Activated T-helper 1 cell treated with Interleukin-2 at 50 U/mL for 16 hours (primary cell): Measurements from ENCODE around the gene EXPH5.

ENCODE experiments used
- DNase-seq: peaks from one replicate; pipeline ENCODE4 v3.0.0-alpha.2; 2020; ENCODE audit warnings: low read depth

EXPH5 gene

DNA sequence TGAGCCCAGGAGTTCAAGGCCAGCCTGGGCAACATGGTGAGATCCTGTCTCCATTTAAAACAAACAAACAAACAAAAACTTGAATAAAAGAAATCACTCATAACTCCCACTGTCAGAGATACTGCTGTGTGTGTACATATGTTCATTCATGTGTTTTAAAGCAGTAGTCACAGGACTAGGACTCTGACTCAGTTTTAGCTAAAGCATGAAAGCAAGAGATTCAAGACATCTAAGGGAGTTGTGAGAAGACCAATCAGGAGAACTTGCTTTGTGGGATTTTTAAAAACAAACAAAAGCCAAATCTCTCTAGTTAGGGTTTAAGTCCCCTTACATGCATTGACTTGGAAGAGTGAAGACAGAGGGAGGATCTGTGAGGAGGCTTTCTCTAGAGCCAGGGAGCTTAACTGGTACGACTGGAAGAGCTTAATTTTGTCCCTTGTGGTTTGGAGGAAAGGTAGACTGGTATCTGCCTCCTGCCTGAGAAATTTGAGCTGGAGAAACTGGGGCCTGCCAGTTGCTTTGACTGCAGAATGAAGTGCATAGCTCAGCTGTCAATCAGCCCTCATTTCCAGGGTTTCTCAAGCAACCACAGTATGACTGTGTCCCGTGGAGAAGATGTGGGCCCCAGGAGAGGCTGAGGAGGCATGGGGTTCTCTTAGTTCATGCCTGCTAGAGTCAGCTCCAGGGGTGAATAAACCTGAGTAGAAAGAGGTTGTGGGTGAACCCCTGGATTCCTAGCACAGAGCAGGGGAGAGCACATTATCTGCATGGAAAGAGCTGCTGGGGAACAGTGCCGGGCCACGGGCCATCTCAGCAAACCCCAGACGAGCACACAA, 30.6 kb downstream of the EXPH5 start:
- no peak for DNase-seq

DNA sequence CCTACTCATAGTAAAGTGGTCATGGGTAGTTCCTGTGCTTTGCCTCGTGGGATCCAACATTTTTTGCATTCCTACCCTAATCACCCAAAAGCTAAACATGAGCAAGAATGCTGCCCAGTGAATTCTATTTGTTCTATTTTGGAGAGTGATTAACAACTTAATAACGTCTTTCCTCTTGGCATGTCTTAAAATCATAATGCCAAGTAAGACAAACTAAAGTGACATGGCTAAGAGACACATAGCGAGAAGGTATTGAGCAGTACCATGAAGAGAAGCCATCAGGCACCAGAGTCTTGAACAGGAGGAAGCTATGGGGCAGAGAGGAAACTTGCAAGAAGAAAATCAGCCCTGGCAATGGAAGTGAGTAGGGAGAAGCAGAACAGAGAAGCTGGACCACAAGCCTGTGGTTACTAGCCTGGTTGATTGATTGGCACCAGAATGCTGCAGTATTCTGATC, 32.0 kb downstream of the EXPH5 start:
- no peak for DNase-seq

DNA sequence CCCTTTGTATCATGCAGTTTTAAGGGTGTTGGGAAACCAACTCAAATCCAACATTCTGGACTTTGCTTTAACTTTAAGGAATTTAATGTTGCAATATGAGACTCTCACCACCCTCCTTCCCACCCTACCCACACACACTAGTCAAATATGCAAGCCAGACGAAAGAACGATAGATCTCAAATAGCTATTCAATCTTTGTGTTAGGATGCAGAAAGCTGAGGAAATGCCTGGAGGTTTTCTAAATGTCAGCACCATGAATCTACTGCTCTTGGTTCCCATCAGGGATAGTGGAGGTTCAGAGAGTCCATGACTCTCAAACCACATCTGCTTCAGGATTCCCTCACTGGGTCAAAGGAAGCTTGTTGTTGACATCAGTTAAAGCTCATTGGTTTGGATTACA, 33.7 kb downstream of the EXPH5 start:
- no peak for DNase-seq

DNA sequence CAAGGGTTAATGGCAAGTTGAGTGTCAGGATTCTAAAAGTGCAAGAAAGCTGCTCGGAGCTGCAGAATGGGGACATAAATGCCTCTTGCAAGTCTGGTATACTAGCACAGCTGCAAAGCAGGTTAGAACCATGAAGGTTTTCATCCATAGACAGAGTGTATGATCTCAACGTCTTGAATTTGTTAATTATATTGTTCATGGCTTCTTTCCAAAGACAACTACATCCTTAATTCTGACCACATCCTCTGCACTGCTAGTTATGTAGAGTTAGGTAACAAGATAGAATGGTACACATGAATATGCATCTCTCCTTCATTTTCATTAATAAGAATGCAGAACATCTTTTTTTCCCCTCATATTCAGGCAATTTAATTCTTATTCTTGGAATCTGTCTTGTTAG, 34.2 kb downstream of the EXPH5 start:
- DNase-seq: no peak

DNA sequence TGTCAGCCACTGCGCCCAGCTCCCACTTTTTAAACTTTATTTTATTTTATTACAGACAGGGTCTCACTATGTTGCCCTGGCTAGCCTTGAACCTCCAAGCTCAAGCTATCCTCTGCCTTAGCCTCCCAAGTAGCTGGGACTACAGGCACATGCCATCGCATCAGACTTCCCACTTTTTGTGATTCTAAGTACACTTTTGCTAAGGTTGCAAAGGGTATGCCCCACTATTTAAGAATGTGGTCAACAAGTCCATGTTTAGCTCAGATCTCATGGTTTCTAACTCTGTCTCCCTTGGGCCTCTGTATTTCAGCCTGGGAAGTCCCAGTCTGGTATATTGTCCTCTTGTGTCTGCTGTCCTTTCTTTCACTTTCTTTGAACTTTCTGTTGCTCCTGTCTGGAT, 35.3 kb downstream of the EXPH5 start:
- DNase-seq: no peak

DNA sequence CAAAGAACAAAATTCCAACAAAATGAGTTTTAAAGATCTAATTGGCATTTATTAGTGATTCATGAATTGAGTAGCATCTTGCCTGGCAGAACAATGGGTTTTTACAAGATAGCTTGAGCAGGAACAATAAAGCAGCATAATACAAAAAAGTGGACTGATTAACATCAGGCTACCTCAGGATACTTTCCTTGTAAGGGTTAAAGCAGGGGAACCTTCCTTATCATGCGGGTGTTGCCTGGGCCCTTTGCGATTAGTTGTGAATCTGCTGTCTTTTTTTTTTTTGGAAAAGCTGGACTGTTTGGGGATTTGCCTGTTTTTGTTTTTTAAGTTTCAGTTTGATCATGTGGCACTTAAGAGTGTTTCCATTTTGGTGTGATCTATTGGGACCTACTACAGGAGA, 37.5 kb downstream of the EXPH5 start:
- no peak for DNase-seq

DNA sequence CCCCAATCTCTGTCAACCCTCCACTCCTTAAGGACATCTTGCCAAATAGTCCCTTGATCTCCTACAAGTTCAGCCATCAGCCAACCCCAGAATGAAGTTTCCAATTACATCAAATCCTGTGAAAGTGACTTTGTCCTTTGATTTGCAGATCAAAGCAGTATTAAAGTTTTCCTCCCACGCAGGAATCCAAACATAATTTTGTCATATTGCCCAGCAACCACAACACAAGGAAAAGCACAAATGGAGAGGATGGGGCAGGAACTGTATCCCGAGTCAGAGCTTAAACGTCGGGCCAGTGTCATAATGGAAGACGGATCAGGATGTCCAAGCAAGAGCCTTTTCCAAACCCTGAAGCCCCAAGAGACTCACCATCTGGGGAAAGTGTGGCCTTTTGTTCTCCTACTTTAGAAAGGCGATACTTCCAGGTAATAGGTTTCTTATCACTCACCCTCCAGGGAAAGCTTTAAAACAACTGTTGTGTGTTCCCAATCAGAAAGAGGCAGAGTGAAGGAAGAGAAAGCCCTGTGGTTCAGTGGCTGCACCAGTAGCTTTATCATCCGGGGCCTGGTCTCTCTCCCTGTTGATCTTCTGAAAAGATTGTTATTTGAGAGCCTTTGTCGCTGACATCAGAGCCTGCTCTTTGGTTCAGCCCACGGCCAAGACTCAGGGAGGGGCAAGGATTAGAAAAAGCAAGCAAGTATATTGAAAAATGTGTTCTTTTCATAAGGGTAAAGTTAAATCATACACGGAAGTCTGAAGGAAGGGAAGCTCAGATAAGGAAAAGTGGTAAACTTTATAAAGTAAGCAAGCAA, 41.7 kb downstream of the EXPH5 start:
- DNase-seq: no peak

DNA sequence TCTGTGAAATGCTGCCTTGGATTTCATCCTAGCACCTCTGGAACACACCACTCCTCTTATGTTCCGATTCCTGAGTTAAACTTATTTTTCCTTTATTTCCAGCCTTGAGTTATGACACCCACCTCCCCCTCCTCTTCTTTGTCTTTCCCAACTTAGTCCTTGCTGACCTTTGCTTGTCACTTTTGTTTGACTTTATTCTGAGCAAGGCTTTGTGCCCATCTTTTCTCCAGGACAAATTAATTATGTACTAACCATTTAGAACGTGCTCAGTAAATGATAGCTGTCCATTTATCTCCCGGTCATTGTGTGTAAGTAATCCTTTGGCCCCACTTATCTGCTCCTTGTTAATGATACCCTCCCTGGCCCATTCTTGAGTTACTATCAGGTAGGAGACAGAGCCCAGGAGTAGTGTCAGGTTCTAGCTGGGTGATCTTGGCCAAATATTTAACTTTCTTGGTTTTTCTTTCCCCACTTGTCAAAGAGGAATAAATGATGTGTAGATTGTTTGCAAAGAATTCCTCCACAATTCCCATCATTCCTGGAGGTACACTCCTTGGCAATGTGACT, 44.2 kb downstream of the EXPH5 start:
- DNase-seq: no peak

DNA sequence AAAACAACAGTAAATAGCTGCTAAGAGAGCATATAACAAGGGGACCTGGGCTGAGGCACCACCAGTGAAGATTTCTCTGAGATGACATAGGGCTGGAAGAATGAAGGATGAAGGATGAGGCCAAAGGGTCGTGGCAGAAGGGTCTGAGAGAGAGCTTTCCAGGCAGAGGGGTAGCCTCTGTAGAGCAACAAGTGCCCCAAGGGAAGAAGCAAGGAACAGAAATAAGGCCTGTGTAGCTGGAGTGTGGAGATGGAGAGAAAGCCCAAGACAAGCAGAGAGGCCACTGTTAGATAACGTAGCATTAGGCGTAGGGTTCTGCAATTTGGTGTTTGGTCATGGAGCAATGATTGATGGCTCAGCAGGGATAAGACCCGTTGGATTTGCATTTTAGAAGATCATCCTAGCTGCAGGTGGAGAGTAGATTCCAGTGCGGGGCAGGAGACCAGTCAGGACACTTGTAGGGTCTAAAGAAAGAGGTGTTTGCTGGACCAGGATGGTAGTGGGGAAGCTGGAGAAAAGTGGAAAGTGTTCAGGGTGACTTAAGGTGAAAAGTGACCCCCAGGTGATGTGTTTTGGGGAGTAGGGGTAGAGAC, 47.6 kb downstream of the EXPH5 start:
- DNase-seq: no peak

DNA sequence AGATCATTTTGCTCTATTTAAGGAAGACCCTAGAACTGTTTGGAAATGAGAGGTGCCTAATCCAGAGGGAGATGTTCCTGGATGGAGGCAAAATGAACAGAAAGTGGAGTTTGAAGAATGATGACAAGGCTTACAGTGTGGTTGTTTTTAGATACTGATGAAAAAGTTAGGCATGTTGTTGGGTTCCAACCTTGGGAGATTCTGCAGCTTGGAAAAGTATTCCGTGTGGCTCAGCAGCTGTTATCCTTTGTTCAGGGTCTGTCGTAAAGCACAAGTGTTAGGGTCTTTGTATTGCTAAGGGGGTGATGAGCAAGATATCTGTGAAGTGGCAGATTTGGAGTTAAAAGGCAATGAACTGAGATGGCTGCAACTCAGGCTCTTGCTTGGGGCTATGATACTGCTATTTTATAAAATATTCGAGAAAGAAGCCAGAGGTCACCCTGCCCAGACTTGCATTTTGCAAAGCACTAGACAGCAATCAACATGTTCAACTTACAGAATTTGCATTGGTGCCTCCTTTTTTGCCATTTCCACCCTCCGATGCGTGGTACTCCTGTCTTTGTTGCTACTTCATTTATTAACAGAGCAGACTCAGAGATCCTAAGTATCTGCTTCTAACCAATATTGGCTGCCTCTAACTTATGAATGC, 50.1 kb downstream of the EXPH5 start:
- no peak for DNase-seq

DNA sequence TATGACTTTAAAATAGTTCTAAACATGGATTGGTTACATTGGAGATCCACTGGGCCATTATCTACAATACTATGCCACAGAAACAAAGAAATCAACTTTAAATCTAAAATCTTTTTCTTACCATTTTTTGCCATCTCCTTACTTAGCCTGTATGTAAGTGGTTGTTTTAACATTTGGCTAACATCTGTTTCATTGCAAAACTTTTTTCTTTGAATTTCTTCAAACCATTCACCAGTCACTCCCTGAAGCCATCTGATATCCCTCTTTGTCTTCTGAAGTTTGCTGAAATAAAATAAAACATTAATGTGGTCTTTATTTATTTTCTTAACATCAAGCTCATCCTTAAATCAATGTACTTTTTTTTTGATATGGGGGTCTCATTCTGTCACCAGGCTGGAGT, 52.0 kb downstream of the EXPH5 start:
- no peak for DNase-seq

DNA sequence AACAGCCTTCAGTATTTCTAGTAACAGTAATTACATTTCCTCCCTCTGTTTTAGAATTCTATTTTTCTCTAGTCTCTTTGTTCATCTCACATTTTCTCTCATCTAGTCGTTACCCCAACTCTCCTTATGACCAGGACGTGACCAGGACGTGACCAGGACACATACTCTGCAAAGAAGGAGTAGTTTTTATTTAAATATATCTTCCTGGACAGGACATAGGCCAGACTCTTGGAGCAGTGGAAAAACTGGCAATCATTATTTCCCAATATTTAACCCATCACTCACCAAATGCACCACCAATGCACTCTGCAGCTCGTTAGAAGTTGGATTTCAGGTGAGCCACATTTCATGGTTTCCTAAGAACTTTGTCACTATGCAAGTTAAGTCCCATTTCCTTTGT, 55.1 kb downstream of the EXPH5 start:
- DNase-seq: no peak

DNA sequence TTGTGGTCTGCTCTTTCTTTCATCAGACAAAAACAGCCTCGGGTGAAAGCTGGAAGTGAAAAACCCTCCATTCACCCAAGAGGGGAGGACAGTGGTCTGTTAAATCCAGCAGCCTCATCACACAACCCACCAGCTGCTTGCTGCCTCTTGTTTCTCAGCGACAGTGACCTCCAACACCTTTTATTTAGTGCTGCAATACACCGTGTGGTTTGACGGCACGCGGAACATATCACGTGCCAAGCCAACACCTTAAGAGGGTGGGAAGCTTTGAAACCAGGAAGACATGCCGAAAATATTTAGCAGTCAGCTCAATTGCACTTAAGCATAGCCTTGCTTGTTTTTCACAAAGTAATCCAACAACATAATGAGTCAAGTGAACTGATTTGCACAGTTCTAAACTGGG, 55.5 kb downstream of the EXPH5 start:
- no peak for DNase-seq

DNA sequence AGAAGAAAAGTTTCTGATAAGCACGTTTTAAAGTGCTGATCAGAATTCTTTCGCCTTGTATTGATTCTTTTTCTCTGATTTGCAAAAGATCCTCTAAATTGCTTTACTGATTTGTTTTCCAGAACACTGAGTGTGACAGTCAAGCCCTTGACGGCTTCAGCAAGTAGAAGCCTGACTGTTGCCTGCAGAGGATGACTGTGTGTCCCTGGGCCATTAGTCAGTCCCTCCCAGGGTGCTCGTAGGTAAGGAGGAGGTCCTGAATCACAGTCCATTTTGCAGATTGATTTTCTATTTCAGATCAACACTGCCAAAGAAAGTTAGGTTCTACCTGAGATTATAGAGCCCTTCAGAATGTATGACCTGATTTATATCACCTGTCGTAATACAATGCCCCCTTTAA, 56.8 kb downstream of the EXPH5 start:
- no peak for DNase-seq

DNA sequence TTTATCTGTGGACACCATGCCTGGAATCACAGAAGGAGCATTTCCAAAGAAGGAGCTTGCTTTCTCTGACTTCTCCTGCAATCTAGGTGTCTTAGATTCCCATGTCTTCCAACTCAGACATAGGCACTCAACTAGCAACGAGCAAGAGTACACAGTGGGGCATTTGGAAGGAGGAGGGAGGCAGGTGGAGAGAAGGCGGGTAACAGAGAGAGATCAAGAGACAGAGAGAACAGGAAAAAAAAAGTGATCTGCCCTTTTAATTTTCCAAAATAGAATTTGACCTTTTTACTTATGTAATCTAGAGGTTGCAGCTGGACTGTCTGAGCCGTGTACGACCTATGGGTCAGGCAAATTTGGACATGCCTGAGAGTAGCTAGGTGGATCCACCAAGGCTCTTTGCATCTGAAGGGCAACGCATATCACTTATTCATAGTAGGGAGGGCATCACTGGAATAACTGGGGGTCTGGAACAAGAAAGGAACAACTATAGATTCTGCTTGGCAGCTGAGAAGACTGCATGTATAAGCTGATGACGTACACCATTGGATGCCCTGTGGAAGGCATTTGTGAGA, 58.1 kb downstream of the EXPH5 start:
- DNase-seq: no peak

DNA sequence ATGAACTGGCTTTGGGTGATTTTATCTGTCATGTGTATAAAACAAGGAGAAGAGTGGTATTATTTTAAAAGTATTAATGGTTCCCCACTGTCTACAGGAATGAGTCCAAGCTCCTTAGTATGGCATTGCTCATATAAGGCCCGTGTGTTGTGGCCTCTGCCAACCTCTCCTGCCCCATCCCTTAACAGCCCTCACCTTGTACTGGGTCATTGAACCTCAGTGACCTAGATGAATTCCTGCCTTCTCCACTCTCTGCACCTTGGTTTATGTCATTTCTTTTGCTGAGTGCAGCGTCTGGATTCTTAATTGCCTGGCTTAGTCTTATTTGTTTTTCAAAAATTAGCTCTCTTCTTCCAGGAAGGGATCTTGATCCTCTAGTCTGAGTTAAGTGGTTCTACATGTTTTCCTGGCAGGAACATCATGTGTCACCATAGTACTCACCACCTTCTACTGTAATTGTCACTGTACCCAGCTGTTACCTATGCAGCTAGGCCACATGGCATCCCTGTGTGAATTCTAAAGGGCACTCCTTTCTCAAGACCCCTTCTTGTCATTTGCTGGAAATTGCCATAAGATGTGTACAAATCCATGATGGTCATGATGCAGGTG, 59.2 kb downstream of the EXPH5 start:
- no peak for DNase-seq

DNA sequence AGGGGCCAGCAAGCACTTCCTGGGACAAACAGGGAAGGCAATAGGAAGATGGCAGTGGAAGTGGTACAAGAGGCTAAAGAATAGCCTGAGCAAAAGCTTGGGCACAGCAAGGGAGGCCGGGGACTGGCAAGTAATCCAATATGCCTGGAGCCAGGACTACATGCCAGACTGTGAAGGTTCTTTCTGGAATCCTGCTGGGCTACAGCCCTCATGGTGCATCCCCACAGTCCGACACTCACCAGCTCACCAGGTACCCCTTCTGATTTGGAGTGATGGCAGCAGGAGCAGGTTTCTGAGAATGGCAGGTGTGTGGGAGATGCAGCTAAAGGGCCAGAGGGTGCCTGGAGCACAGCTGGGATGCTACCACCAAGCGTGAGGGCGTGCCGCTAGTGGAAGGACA, 63.1 kb downstream of the EXPH5 start:
- no peak for DNase-seq

DNA sequence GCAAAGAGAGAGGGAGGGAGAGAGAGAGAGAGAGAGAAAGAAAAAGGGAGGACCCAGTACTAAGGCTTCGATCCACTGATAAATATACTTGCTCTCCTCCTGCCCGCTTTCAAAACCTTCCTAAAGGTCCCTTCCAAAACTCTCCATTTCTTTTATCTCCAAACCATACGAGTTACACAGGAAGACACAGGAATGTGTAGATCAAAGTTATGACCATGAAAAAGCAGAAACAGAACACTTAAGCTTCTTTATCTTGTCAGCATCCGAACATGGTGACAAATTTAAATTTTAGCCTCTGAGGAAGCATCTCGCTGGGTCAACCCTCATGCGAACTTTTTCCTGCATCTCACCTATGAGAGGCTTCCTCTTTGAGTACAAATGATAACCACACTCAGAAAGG, 66.2 kb downstream of the EXPH5 start:
- DNase-seq: no peak

DNA sequence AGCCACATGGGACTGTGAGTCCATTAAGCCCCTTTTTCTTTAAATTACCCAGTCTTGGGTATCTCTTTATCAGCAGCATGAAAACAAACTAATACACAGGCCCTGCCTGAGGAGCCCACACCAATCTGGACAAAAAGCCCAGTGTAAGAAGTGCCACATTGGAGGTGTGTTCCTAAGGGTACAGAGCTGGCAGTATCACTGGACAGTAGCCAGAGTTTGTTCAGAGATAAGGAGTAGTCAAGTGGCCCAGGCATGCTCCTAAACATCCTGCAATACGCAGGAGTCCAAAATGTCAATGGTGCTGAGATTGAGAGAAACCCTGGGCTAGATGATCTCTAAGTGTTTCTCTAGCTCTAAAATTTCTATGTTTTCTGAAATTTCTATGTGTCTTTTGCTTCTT, 68.4 kb downstream of the EXPH5 start:
- no peak for DNase-seq

DNA sequence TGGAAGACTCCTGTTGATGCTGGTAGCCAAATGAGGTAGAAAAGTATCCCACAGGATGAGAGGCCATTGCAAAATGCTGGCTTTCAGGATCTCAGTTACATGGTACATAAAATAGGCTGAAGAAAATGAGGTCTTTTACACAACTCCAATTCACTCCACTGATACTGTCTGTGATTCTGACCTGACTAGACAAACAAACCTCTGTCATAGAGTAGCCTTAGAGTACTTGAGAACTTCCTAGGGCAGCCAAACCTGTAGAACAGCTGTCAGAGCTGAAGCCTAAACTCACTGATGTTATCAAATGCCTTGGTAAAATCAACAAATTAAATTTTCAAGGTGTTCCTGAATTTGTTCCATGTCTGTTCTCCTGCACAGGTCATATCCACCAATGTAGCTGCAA, 69.1 kb downstream of the EXPH5 start:
- no peak for DNase-seq

DNA sequence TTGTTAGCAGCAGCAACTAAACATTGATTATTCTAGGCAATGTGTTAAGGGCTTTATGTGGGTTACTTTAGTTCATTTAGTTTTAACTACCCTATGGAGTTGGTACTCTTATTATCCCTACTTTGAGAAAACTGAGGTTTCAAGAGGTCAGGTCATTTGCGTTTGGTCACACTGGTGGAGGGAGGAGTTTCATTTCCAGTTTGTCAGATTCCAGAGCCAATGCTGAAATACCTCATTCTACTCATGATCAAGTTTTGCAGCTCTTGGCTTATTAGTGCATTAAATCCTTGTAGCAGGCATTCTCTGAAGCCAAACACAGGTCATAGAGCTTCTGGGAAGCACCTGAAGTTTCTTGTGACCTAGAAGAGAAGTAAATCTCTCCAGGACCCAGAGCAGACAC, 71.2 kb downstream of the EXPH5 start:
- DNase-seq: no peak
